A549 (cell line): ENCODE measurements around the gene GYG2. TPM values are rescaled to one million over a fixed set of nuclear protein-coding genes. Genes with fewer than 3 reads are reported as not detected.

Experiments
- ATAC-seq, 2 experiments: fragments of 200-7000 bp in 1 of 2; fragments of >200 bp in 1 of 2; cut with Nextera tagmentation in 1 of 2; cut with Tn5 transposase in 1 of 2; 3 replicates each; pipeline versions ENCODE4 v1.8.0 to v1.9.1; 2018 to 2020; ENCODE audit warnings: mild to moderate bottlenecking in 1 of 2, moderate library complexity in 1 of 2
- CTCF ChIA-PET: fragments of 300-600 bp; sonication (Branson Sonifier 250); formaldehyde crosslinking; extraction: SDS; loops from one replicate; lab custom pipeline; 2021; ENCODE audit warnings: antibody characterized with exemption, inconsistent platforms; lab: Yijun Ruan, JAX
- POLR2A ChIA-PET: fragments of 350-600 bp; formaldehyde crosslinking; extraction: SDS; loops from one replicate; lab custom pipeline; 2021; ENCODE audit warnings: antibody characterized with exemption, inconsistent platforms; lab: Yijun Ruan, JAX
- DNase-seq, 2 experiments: peaks; one replicate each; pipeline versions ENCODE4 v3.0.0 to v3.0.0-alpha.2; 2011 to 2016; ENCODE audit warnings: low read depth in 1 of 2, low spot score in 1 of 2
- FAIRE-seq: peaks from 2 replicates; lab custom pipeline; 2011; peaks lifted over from hg19 to GRCh38; lab: Jason Lieb, UNC
- H3K27ac ChIP-seq, 2 experiments: fragments of >200 bp; sonication (Bioruptor Twin); formaldehyde crosslinking; 3 replicates each; pipeline ENCODE4 v1.5.1; 2016 to 2017
- H3K4me1 ChIP-seq: fragments of >200 bp; sonication (Bioruptor Twin); formaldehyde crosslinking; 3 replicates; pipeline ENCODE4 v1.6.1; 2016
- H3K4me2 ChIP-seq: fragments of >200 bp; sonication (Bioruptor Twin); formaldehyde crosslinking; 3 replicates; pipeline ENCODE4 v1.6.1; 2016
- H3K4me3 ChIP-seq: fragments of >200 bp; sonication (Bioruptor Twin); formaldehyde crosslinking; 3 replicates; pipeline ENCODE4 v1.5.1; 2016
- H3K9me3 ChIP-seq: fragments of >200 bp; sonication (Bioruptor Twin); formaldehyde crosslinking; 3 replicates; pipeline ENCODE4 v1.6.1; 2016
- BCL3 ChIP-seq: fragments of >200 bp; sonication (Bioruptor Twin); formaldehyde crosslinking; IDR thresholded peaks from 3 replicates; pipeline ENCODE4 v1.6.1; 2016
- CHD4 ChIP-seq: fragments of 200-600 bp; sonication (generic); IDR thresholded peaks from 2 replicates; pipeline ENCODE4 v1.6.1; 2016; ENCODE audit warnings: antibody characterized with exemption, mild to moderate bottlenecking, borderline replicate concordance
- CTCF ChIP-seq: fragments of >200 bp; sonication (Bioruptor Twin); formaldehyde crosslinking; IDR thresholded peaks from 3 replicates; pipeline ENCODE4 v1.5.1; 2016
- EHMT2 ChIP-seq: fragments of 200-600 bp; sonication (generic); IDR thresholded peaks from 2 replicates; pipeline ENCODE4 v1.6.1; 2016; ENCODE audit warnings: antibody characterized with exemption, low read depth, mild to moderate bottlenecking, moderate library complexity
- EP300 ChIP-seq, 2 experiments: fragments of >200 bp; sonication (Bioruptor Twin); formaldehyde crosslinking; IDR thresholded peaks; 2 replicates in 1 of 2; 3 replicates in 1 of 2; pipeline ENCODE4 v1.6.1; 2016 to 2017
- ESRRA ChIP-seq: fragments of 150-350 bp; IDR thresholded peaks from 2 replicates; pipeline ENCODE4 v1.6.1; 2014; ENCODE audit warnings: mild to moderate bottlenecking, low read length, borderline replicate concordance
- FOSB ChIP-seq: fragments of 250-450 bp; sonication (Bioruptor Pico); IDR thresholded peaks from 2 replicates; pipeline ENCODE4 v1.5.0; 2020; ENCODE audit warnings: mild to moderate bottlenecking, moderate library complexity
- HES2 ChIP-seq: fragments of >200 bp; sonication (Bioruptor Twin); formaldehyde crosslinking; IDR thresholded peaks from 2 replicates; pipeline ENCODE4 v1.6.1; 2016
- NR3C1 ChIP-seq: fragments of >200 bp; sonication (Bioruptor Twin); formaldehyde crosslinking; IDR thresholded peaks from 3 replicates; pipeline ENCODE4 v1.6.1; 2017
- PHF8 ChIP-seq: fragments of 200-600 bp; sonication (generic); IDR thresholded peaks from 2 replicates; pipeline ENCODE4 v1.6.1; 2016; ENCODE audit warnings: low read depth, mild to moderate bottlenecking, antibody characterized with exemption, moderate library complexity, borderline replicate concordance
- RAD21 ChIP-seq, 2 experiments: fragments of >200 bp in 1 of 2; sonication (Bioruptor Twin) in 1 of 2; formaldehyde crosslinking in 1 of 2; IDR thresholded peaks in 1 of 2; conservative IDR thresholded peaks in 1 of 2; 2 replicates in 1 of 2; 3 replicates in 1 of 2; pipeline ENCODE4 v1.6.1; 2012 to 2018; ENCODE audit warnings: inconsistent platforms in 1 of 2
- ZC3H11A ChIP-seq: fragments of 450-650 bp; IDR thresholded peaks from 2 replicates; pipeline ENCODE4 v1.6.1; 2014; ENCODE audit warnings: antibody characterized with exemption, mild to moderate bottlenecking
- ZNF302 ChIP-seq: fragments of 250-450 bp; sonication (Bioruptor Pico); IDR thresholded peaks from 2 replicates; pipeline ENCODE4 v1.9.0; 2021; ENCODE audit warnings: inconsistent platforms, mild to moderate bottlenecking, moderate library complexity
- ZSCAN20 ChIP-seq: fragments of 250-450 bp; sonication (Bioruptor Pico); IDR thresholded peaks from 2 replicates; pipeline ENCODE4 v1.8.0; 2022; ENCODE audit warnings: mild to moderate bottlenecking, moderate library complexity
- WGBS: methylation state at CpG from one replicate; pipeline ENCODE4 v1.1.6; 2017; ENCODE audit errors: missing lambda C conversion rate; 5-methylcytosine and 5-hydroxymethylcytosine counted together
- polyA plus RNA-seq, 4 experiments: library from polyadenylated mRNA; depleted of rRNA in 3 of 4; stranded (reverse); fragments of >200 nt; fragmentation: RNase III in 1 of 4; extraction: RNeasy Plus Mini Kit Qiagen cat#74134 plus additional on column Dnase treatment in 1 of 4; gene quantifications; 2 replicates in 3 of 4; 3 replicates in 1 of 4; pipeline ENCODE4 v1.2.3, GENCODE V29; 2011 to 2017

Gene GYG2
- polyA plus RNA-seq, 2 of the 4 experiments (the other 2 are of a cell fraction), result 12.7 to 14.3 TPM

GRCh38 chrX:2874222-2875135, 45.7 kb downstream of the GYG2 start:
- FAIRE-seq (peak; percentile 7), DNase-seq (no peak), ATAC-seq (no peak)
- Histone ChIP-seq H3K9me3 (no peaks in the 10 kb centered on the region), H3K4me1 (no peaks in the 10 kb centered on the region), H3K27ac (no peak overlapping the region), H3K4me3 (no peak overlapping the region), H3K4me2 (no peak overlapping the region)
- ChIA-PET CTCF (no interaction called here), POLR2A (no interaction called here)
- TF ChIP-seq ZC3H11A, result no peak
- TF ChIP-seq ZSCAN20 (CRISPR knock-in tag), result no peak
- TF ChIP-seq BCL3, result no peak
- TF ChIP-seq EHMT2, result no peak
- no peak for TF ChIP-seq FOSB (CRISPR knock-in tag)
- no peak for TF ChIP-seq ZNF302
- TF ChIP-seq EP300 (IDR thresholded peaks at IDR 0.05), result no peak
- TF ChIP-seq HES2, result no peak
- WGBS, result 67% methylated on average over 5 of the region's 5 CpGs

GRCh38 chrX:2875136-2875481, 46.4 kb downstream of the GYG2 start:
- ChIA-PET POLR2A (no interaction called here), CTCF (interaction anchor here (0.7 to 1.3 kb wide), 3 partner anchors 9 to 746 kb away, joined by 3 to 5 read pairs (median 3); no protein-coding TSS in a partner anchor)
- ATAC-seq, result no peak
- Histone ChIP-seq H3K4me2 (no peak overlapping the region), H3K9me3 (no peaks in the 10 kb centered on the region), H3K27ac (no peak overlapping the region), H3K4me3 (no peak overlapping the region), H3K4me1 (no peaks in the 10 kb centered on the region)
- FAIRE-seq, result no peak
- WGBS, result 91% methylated on average over 3 of the region's 3 CpGs
- no peak for TF ChIP-seq ESRRA
- no peak for TF ChIP-seq ZC3H11A
- no peak for TF ChIP-seq RAD21 (conservative IDR thresholded peaks at IDR 0.05 in 1 of 2, IDR thresholded peaks at IDR 0.05 in 1 of 2)
- no peak for TF ChIP-seq CHD4
- DNase-seq, result no peak

GRCh38 chrX:2875798-2876399, 47.2 kb downstream of the GYG2 start:
- TF ChIP-seq RAD21 (conservative IDR thresholded peaks at IDR 0.05 in 1 of 2, IDR thresholded peaks at IDR 0.05 in 1 of 2) (peak; percentile 47 to 53; a peak in 4 of 5 replicates), CTCF (peak; percentile 37; the same call in 2 of the 3 replicates), PHF8 (no peak), NR3C1 (no peak)
- no peak overlapping the region for H3K27ac ChIP-seq
- WGBS, result 33% methylated on average over 6 of the region's 6 CpGs
- no peak overlapping the region for H3K4me2 ChIP-seq
- no peaks in the 10 kb centered on the region for H3K4me1 ChIP-seq
- no peaks in the 10 kb centered on the region for H3K9me3 ChIP-seq
- DNase-seq (peak in 1 of 2 experiments; percentile 36), ATAC-seq (peak; percentile 59 to 78; a peak in 4 of 6 replicates), FAIRE-seq (no peak)
- CTCF ChIA-PET, result interaction anchor here (0.6 to 1.3 kb wide), 5 partner anchors 10 to 745 kb away, joined by 3 to 5 read pairs (median 3); no protein-coding TSS in a partner anchor
- no peak overlapping the region for H3K4me3 ChIP-seq
- POLR2A ChIA-PET, result no interaction called here
